ENCODE data around the gene MYO1B. TPM values are rescaled to one million over a fixed set of nuclear protein-coding genes. Genes with fewer than 3 reads are reported as not detected.

Gene MYO1B
- total RNA-seq, 1 donor = 0.73 TPM

GRCh38 chr2:191217580-191217979, 27.6 kb upstream of the MYO1B start:
- Histone ChIP-seq H3K4me3 (ENCODE audit: low read length) (no peak overlapping the region), H3K4me1 (ENCODE audit: insufficient read depth, low read length) (no peaks in the 10 kb centered on the region), H3K27me3 (ENCODE audit: insufficient read depth, low read length) (no peaks in the 10 kb centered on the region), H3K9me3 (ENCODE audit: low read depth, low read length) (no peaks in the 10 kb centered on the region)

GRCh38 chr2:191218292-191218898, 26.8 kb upstream of the MYO1B start:
- Histone ChIP-seq H3K9me3 (ENCODE audit: low read depth, low read length) (no peaks in the 10 kb centered on the region), H3K4me1 (ENCODE audit: insufficient read depth, low read length) (no peaks in the 10 kb centered on the region), H3K27me3 (ENCODE audit: insufficient read depth, low read length) (no peaks in the 10 kb centered on the region), H3K4me3 (ENCODE audit: low read length) (no peak overlapping the region)

GRCh38 chr2:191220671-191221070, 24.5 kb upstream of the MYO1B start:
- no peaks in the 10 kb centered on the region for H3K27me3 ChIP-seq (ENCODE audit: insufficient read depth, low read length)
- H3K9me3 ChIP-seq (ENCODE audit: low read depth, low read length) = no peaks in the 10 kb centered on the region
- no peaks in the 10 kb centered on the region for H3K4me1 ChIP-seq (ENCODE audit: insufficient read depth, low read length)
- H3K4me3 ChIP-seq (ENCODE audit: low read length) = no peak overlapping the region

- H3K4me1 ChIP-seq (ENCODE audit: insufficient read depth, low read length) = no peaks in the 10 kb centered on the region
- no peak overlapping the region for H3K4me3 ChIP-seq (ENCODE audit: low read length)
- no peaks in the 10 kb centered on the region for H3K27me3 ChIP-seq (ENCODE audit: insufficient read depth, low read length)
- no peaks in the 10 kb centered on the region for H3K9me3 ChIP-seq (ENCODE audit: low read depth, low read length)
These were observed 23.5 kb upstream of the MYO1B start for GRCh38 chr2:191221666-191222065.

- Histone ChIP-seq H3K9me3 (ENCODE audit: low read depth, low read length) (no peaks in the 10 kb centered on the region), H3K27me3 (ENCODE audit: insufficient read depth, low read length) (no peaks in the 10 kb centered on the region), H3K4me1 (ENCODE audit: insufficient read depth, low read length) (no peaks in the 10 kb centered on the region), H3K4me3 (ENCODE audit: low read length) (no peak overlapping the region)
These were observed 22.7 kb upstream of the MYO1B start for GRCh38 chr2:191222507-191222906.

GRCh38 chr2:191222952-191223351, 22.3 kb upstream of the MYO1B start:
- Histone ChIP-seq H3K9me3 (ENCODE audit: low read depth, low read length) (no peaks in the 10 kb centered on the region), H3K27me3 (ENCODE audit: insufficient read depth, low read length) (no peaks in the 10 kb centered on the region), H3K4me3 (ENCODE audit: low read length) (no peak overlapping the region), H3K4me1 (ENCODE audit: insufficient read depth, low read length) (no peaks in the 10 kb centered on the region)

- Histone ChIP-seq H3K4me3 (ENCODE audit: low read length) (no peak overlapping the region), H3K27me3 (ENCODE audit: insufficient read depth, low read length) (no peaks in the 10 kb centered on the region), H3K4me1 (ENCODE audit: insufficient read depth, low read length) (no peaks in the 10 kb centered on the region), H3K9me3 (ENCODE audit: low read depth, low read length) (no peaks in the 10 kb centered on the region)
These were observed 20.1 kb upstream of the MYO1B start for GRCh38 chr2:191225126-191225525.

GRCh38 chr2:191225690-191226089, 19.5 kb upstream of the MYO1B start:
- Histone ChIP-seq H3K9me3 (ENCODE audit: low read depth, low read length) (no peaks in the 10 kb centered on the region), H3K4me3 (ENCODE audit: low read length) (no peak overlapping the region), H3K4me1 (ENCODE audit: insufficient read depth, low read length) (no peaks in the 10 kb centered on the region), H3K27me3 (ENCODE audit: insufficient read depth, low read length) (no peaks in the 10 kb centered on the region)

GRCh38 chr2:191226196-191226595, 19.0 kb upstream of the MYO1B start:
- no peaks in the 10 kb centered on the region for H3K4me1 ChIP-seq (ENCODE audit: insufficient read depth, low read length)
- no peaks in the 10 kb centered on the region for H3K27me3 ChIP-seq (ENCODE audit: insufficient read depth, low read length)
- H3K9me3 ChIP-seq (ENCODE audit: low read depth, low read length) = no peaks in the 10 kb centered on the region
- H3K4me3 ChIP-seq (ENCODE audit: low read length) = no peak overlapping the region

- Histone ChIP-seq H3K4me3 (ENCODE audit: low read length) (no peak overlapping the region), H3K9me3 (ENCODE audit: low read depth, low read length) (no peaks in the 10 kb centered on the region), H3K4me1 (ENCODE audit: insufficient read depth, low read length) (no peaks in the 10 kb centered on the region), H3K27me3 (ENCODE audit: insufficient read depth, low read length) (no peaks in the 10 kb centered on the region)
These were observed 16.9 kb upstream of the MYO1B start for GRCh38 chr2:191228333-191228732.

GRCh38 chr2:191228861-191229260, 16.3 kb upstream of the MYO1B start:
- Histone ChIP-seq H3K4me1 (ENCODE audit: insufficient read depth, low read length) (no peaks in the 10 kb centered on the region), H3K4me3 (ENCODE audit: low read length) (no peak overlapping the region), H3K9me3 (ENCODE audit: low read depth, low read length) (no peaks in the 10 kb centered on the region), H3K27me3 (ENCODE audit: insufficient read depth, low read length) (no peaks in the 10 kb centered on the region)

GRCh38 chr2:191230174-191230573, 15.0 kb upstream of the MYO1B start:
- H3K27me3 ChIP-seq (ENCODE audit: insufficient read depth, low read length) = no peaks in the 10 kb centered on the region
- no peak overlapping the region for H3K4me3 ChIP-seq (ENCODE audit: low read length)
- no peaks in the 10 kb centered on the region for H3K9me3 ChIP-seq (ENCODE audit: low read depth, low read length)
- no peaks in the 10 kb centered on the region for H3K4me1 ChIP-seq (ENCODE audit: insufficient read depth, low read length)

- H3K9me3 ChIP-seq (ENCODE audit: low read depth, low read length) = no peaks in the 10 kb centered on the region
- H3K4me1 ChIP-seq (ENCODE audit: insufficient read depth, low read length) = no peaks in the 10 kb centered on the region
- H3K27me3 ChIP-seq (ENCODE audit: insufficient read depth, low read length) = no peaks in the 10 kb centered on the region
- no peak overlapping the region for H3K4me3 ChIP-seq (ENCODE audit: low read length)
These were observed 13.2 kb upstream of the MYO1B start for GRCh38 chr2:191231995-191232394.

- no peaks in the 10 kb centered on the region for H3K27me3 ChIP-seq (ENCODE audit: insufficient read depth, low read length)
- H3K9me3 ChIP-seq (ENCODE audit: low read depth, low read length) = no peaks in the 10 kb centered on the region
- no peaks in the 10 kb centered on the region for H3K4me1 ChIP-seq (ENCODE audit: insufficient read depth, low read length)
- H3K4me3 ChIP-seq (ENCODE audit: low read length) = no peak overlapping the region
These were observed 11.7 kb upstream of the MYO1B start for GRCh38 chr2:191233533-191233932.

- Histone ChIP-seq H3K4me3 (ENCODE audit: low read length) (no peak overlapping the region), H3K27me3 (ENCODE audit: insufficient read depth, low read length) (no peaks in the 10 kb centered on the region), H3K9me3 (ENCODE audit: low read depth, low read length) (no peaks in the 10 kb centered on the region), H3K4me1 (ENCODE audit: insufficient read depth, low read length) (no peaks in the 10 kb centered on the region)
These were observed 10.8 kb upstream of the MYO1B start for GRCh38 chr2:191234376-191234775.

- Histone ChIP-seq H3K4me3 (ENCODE audit: low read length) (no peak overlapping the region), H3K27me3 (ENCODE audit: insufficient read depth, low read length) (peaks cover 21% of the 10 kb centered on the region), H3K9me3 (ENCODE audit: low read depth, low read length) (no peaks in the 10 kb centered on the region), H3K4me1 (ENCODE audit: insufficient read depth, low read length) (peaks cover 11% of the 10 kb centered on the region)
These were observed 4.3 kb upstream of the MYO1B start for GRCh38 chr2:191240871-191241270.

Measured in mononuclear cell (primary cell).